COR-L47 (cell line): Measurements from ENCODE around the gene CLCN7.
A peak's percentile ranks its signal among the peaks of the same experiment; 100 is the strongest.

Source experiments
- DNase-seq: peaks from one replicate; lab custom pipeline; 2025; lab: John Stamatoyannopoulos, UW

Gene CLCN7, protein sequence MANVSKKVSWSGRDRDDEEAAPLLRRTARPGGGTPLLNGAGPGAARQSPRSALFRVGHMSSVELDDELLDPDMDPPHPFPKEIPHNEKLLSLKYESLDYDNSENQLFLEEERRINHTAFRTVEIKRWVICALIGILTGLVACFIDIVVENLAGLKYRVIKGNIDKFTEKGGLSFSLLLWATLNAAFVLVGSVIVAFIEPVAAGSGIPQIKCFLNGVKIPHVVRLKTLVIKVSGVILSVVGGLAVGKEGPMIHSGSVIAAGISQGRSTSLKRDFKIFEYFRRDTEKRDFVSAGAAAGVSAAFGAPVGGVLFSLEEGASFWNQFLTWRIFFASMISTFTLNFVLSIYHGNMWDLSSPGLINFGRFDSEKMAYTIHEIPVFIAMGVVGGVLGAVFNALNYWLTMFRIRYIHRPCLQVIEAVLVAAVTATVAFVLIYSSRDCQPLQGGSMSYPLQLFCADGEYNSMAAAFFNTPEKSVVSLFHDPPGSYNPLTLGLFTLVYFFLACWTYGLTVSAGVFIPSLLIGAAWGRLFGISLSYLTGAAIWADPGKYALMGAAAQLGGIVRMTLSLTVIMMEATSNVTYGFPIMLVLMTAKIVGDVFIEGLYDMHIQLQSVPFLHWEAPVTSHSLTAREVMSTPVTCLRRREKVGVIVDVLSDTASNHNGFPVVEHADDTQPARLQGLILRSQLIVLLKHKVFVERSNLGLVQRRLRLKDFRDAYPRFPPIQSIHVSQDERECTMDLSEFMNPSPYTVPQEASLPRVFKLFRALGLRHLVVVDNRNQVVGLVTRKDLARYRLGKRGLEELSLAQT

GRCh38 chr16:1474796-1475551, at the start of gene CLCN7:
Gene CLCN7, minus strand, starts transcription at chr16:1475028. Its CDS starts 54 bp downstream, at chr16:1474974.
- peak; percentile 76 for DNase-seq

GRCh38 chr16:1524366-1524765, 49.5 kb upstream of the CLCN7 start:
- no peak for DNase-seq

- no peak for DNase-seq
These were observed 48.9 kb upstream of the CLCN7 start for GRCh38 chr16:1523581-1524245.

GRCh38 chr16:1520461-1520860, 45.6 kb upstream of the CLCN7 start:
- DNase-seq = no peak

GRCh38 chr16:1519831-1520230, 45.0 kb upstream of the CLCN7 start:
- no peak for DNase-seq

GRCh38 chr16:1518626-1519135, 43.9 kb upstream of the CLCN7 start:
- DNase-seq = no peak

GRCh38 chr16:1514507-1514906, 39.7 kb upstream of the CLCN7 start:
- DNase-seq = no peak

DNA sequence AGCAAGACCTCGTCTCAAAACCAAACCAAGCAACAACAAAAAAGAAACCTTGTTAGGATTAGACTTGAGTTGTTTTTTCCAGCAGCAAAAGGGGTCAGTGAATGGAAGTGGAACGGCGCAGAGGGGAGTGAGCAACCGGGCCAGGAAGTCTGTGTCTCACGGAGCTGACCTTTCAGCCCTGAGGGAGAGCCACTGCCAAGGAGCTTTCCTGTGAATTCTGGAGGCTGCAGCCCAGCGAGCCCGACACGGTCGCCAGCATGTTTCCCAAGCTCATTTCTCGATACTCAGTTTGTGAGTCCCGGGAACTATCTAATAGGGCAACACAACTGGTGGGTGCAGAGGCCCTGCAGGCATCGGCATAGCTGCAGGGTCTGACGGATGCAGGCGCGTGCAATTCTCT, 37.9 kb upstream of the CLCN7 start:
- DNase-seq = no peak

DNA sequence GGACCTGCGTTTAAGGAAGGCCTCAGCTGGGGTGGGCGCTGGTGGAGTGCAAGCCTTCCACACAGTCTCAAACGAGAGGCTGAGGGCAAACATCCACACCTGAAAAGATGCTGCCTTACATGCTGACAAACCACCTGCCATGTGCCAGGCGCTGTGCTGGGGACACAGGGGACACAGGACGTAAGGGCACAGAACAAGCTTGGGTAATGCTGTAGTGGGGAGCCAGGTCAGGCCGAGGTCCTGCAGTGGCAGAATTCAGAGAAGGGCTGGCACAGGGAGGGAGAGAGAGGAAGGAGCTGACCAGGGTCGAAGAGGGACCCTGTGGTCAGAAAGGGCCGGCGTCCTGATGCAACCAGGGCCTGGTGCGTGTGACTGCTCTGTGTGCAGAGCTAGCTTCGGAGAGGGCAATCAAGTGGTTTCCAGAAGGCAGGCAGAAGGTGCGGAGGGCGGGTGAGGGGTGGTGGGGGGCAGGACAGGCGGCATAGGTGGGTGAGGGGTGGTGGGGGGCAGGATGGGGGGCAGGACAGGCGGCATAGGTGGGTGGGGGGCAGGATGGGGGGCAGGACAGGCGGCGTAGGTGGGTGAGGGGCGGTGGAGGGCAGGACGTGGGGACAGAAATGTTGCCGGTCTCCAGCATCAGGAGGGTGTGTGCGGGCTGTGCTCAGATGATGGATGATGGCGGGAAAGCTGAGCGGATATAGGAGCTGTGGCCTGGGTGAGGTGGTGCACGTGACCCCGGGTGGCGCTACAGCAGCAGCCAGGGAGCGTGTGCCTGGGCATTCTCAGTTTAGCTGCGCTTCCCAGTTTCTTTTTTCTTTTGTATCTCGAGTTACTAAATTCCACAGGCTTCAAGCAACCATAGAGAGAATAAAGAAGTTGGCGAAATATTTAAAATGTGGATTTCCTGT, 37.1 kb upstream of the CLCN7 start:
- DNase-seq = no peak

DNA sequence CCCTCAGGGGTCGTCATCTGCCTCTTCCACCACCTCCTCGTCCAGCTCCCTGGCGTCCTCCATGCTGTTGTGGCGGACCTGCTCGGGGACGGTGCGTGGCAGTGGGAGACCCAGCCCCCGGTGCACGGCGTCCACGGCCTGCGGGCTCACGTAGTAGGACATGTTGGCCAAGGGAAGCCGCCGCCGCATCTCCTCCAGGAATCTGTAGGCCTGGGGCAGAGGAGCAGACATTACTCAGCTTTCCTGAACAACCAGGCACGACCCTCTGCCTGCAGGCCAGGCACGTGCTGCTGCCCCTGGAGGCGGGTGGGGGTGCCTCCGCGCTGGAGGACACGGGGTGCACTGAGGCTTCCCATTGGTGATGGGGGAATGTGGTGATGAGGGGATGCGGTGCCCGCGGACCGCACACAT, 36.1 kb upstream of the CLCN7 start:
- DNase-seq = no peak

GRCh38 chr16:1510272-1510671, 35.4 kb upstream of the CLCN7 start:
- no peak for DNase-seq

DNA sequence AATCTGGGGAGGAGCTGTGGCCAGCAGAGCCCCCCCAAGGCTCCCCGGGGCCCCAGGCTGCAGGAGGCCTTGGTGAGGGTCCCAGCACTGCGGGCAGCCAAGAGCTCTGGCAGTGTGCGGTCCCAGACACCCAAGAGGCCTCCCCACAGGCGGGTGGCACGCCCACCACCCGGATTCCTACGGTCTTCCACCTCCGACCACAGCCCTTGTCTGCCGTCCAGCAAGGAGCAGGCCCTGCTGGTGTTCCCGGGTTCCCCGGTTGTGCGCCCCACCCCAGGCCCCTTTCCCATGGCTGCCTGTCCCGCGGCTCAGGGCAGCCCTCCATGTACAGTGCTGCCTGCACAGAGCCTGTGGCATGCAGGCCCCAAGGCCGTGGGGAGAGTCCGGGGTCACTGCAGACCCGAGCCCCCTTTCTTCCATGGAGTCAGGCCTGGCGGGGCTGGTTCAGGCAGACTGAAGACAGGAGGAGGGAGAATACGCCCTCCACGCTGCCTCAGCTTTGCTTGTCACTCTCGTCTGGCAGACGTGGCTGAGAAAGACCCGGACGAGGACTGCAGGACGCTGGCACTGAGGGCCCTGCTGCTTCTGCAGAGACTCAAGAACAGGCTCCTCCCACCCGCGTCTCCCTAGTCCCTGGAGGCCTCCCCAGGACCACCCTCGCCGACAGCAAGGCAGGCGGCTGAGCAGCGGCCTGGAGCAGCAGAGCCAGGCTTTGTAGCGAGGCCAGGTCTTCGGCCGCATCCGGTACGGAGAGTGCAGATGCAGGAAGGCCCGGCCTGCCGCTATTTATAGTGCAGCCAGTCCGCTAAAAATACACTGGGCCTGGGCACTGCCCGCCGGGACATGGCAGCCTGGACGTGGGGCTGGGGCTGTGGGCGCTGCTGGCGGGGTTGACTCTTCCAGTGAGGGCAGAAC, 34.7 kb upstream of the CLCN7 start:
- no peak for DNase-seq

DNA sequence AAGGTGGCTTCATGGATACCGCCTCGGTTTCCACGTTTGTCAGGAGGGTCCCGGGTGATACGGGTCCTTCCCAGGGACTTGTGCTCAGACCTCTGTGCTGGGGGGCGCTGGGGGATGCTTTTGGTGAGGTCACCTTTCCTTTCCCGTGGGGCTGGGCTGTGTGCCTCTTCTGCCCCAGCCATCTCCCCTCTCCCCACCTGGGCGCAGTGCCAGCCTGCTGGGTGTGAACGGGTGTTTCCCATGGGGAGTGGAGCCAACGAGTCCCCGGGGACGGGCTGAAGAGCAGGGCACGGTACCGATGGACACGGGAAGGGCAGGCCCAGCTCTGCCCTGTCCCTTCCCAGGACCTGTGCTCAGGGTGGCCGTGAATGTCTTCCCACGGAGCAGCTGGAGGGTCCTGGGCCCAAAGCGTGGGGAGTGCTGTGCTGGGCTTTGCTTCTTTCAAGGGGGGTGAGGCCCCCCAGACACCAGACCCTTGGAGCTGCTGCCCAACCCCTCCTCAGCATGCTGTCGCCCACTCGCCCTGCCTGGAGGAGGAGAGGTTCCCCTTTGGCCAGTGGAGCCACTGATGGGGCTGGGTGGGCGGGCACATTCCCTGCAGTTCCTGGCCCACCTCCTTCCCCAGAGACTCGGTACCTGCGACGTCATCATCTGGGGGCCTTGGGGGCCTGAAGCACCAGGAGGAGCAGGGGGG, 33.8 kb upstream of the CLCN7 start:
- no peak for DNase-seq

- no peak for DNase-seq
These were observed 31.8 kb upstream of the CLCN7 start for GRCh38 chr16:1506494-1507213.

GRCh38 chr16:1505912-1506311, 31.1 kb upstream of the CLCN7 start:
- no peak for DNase-seq

DNA sequence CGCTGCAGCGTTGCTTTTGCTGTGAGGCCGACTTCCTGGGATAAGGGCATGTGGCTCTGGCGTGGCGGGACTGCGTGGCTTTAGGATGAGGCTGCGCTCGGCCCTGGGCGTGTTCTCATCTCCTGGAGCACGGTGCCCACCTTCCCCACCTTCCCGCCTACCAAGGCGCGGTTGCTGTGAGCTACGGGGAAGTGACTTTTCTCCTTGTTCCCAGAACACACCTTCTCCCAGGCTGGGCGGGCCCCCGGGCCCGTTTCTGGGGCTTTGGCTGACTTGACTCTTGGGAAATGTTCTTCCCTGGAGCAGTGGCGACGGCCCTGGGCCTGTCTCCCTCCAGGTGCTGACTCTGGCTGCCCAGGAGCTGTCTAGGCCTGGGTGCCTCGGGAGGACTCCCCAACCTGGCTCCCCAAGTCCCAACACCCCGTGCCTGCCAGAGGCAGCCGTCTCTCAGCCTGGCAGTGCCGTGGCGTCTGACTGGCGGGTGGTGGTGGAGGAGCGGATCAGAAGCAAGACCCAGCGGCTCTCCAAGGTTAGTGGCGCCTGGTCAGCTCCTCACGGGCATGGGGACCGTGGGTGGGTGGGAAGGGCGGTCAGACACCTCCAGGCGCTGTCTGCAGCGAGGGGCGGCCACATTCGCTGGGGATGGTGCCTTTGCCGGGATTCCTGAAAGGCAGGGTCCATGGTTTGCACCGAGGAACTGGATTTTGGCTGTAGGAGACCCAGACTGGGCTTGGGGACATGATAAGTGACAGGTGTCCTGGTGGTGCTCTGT, 30.4 kb upstream of the CLCN7 start:
- DNase-seq = no peak

DNA sequence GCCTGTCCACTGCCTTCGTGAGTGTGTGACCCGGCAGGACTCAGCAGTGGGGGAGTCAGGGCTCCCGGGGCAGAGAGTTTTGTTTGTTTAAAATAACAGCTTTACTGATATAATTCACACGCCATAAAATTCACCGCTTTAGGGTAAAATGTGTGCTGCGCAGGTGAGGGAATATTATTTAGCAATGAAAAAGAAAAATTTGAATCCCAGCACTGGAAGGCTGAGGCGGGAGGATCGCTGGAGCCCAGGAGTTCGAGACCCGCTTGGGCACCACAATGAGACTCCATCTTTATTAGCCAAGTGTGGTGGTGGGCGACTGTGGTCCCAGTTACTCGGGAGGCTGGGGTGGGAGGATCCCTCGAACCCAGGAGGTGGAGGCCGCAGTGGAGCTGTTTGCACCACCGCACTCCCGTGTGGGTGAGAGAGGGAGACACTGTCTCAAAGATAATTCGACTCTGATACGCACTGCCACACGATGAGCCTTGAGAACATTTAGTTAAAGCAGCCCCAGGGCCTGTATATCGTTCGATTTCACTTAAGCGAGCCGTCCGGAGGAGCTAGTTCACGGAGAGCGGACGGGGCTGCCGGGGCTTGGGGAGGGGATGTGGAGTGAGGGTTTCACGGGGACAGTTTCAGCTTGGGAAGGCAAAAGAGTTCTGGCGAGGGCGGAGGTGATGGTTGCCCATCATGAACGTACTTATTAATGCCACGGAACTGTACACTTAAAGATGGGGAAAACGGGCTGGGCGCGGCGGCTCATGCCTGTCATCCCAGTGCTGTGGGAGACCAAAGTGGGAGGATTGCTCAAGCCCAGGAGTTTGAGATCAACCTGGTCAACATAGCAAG, 28.5 kb upstream of the CLCN7 start:
- no peak for DNase-seq
